CD8-positive, alpha-beta memory T cell (primary cell): ENCODE results near the gene RFX3. TPM values are rescaled to one million over a fixed set of nuclear protein-coding genes. Genes with fewer than 3 reads are reported as not detected.
A peak's percentile ranks its signal among the peaks of the same experiment; 100 is the strongest.

Experiments
- CTCF ChIA-PET: fragments of 350-600 bp; sonication (Branson Sonifier 250); formaldehyde crosslinking; loops from one replicate; lab custom pipeline; 2021; ENCODE audit warnings: antibody characterized with exemption; lab: Charles Lee
- POLR2A ChIA-PET: fragments of 350-600 bp; sonication (Branson Sonifier 250); formaldehyde crosslinking; loops from one replicate; lab custom pipeline; 2021; ENCODE audit warnings: antibody characterized with exemption; lab: Charles Lee
- DNase-seq, 5 donors: peaks; one replicate each; pipeline versions ENCODE4 v3.0.0 to v3.0.0-alpha.2; 2020 to 2022; ENCODE audit warnings: mixed read lengths in 1 of 5
- H3K27ac ChIP-seq: one replicate; pipeline ENCODE4 v1.7.0; 2013; ENCODE audit warnings: low read depth, mild to moderate bottlenecking, low read length, moderate library complexity
- H3K27me3 ChIP-seq: 2 replicates; pipeline ENCODE4 v1.7.0; 2013; ENCODE audit warnings: low read length, mild to moderate bottlenecking; ENCODE audit not compliant: insufficient read depth, poor library complexity, severe bottlenecking
- H3K36me3 ChIP-seq: 2 replicates; pipeline ENCODE4 v1.7.0; 2013; ENCODE audit warnings: mild to moderate bottlenecking, low read length, moderate library complexity; ENCODE audit not compliant: insufficient read depth
- H3K4me1 ChIP-seq: 2 replicates; pipeline ENCODE4 v1.7.0; 2013; ENCODE audit warnings: mild to moderate bottlenecking, low read length, moderate library complexity; ENCODE audit not compliant: insufficient read depth
- H3K4me3 ChIP-seq: 2 replicates; pipeline ENCODE4 v1.7.0; 2013; ENCODE audit warnings: mild to moderate bottlenecking, low read length
- H3K9me3 ChIP-seq: 2 replicates; pipeline ENCODE4 v1.7.0; 2013; ENCODE audit warnings: mild to moderate bottlenecking, low read length
- H3K27ac Mint-ChIP-seq, 8 donors: one replicate each; pipeline ENCODE4 v1.8.0; 2020 to 2021; ENCODE audit warnings: mixed read lengths in 8 of 8, mild to moderate bottlenecking in 6 of 8, inconsistent platforms in 3 of 8, moderate library complexity in 3 of 8
- H3K27me3 Mint-ChIP-seq, 2 donors: one replicate each; pipeline ENCODE4 v1.8.0; 2020 to 2021; ENCODE audit warnings: mixed read lengths in 2 of 2, mild to moderate bottlenecking in 1 of 2, moderate library complexity in 1 of 2
- H3K36me3 Mint-ChIP-seq, 3 donors: one replicate each; pipeline ENCODE4 v1.8.0; 2020 to 2021; ENCODE audit warnings: mixed read lengths in 3 of 3, inconsistent platforms in 1 of 3, mild to moderate bottlenecking in 1 of 3
- H3K4me1 Mint-ChIP-seq, 3 donors: one replicate each; pipeline ENCODE4 v1.8.0; 2020 to 2021; ENCODE audit warnings: mixed read lengths in 3 of 3, inconsistent platforms in 1 of 3, mild to moderate bottlenecking in 1 of 3
- H3K4me3 Mint-ChIP-seq, 7 donors: one replicate each; pipeline ENCODE4 v1.8.0; 2020 to 2021; ENCODE audit warnings: mixed read lengths in 7 of 7, mild to moderate bottlenecking in 6 of 7, moderate library complexity in 4 of 7, inconsistent platforms in 2 of 7
- H3K9me3 Mint-ChIP-seq, 5 donors: one replicate each; pipeline ENCODE4 v1.8.0; 2020 to 2022; ENCODE audit warnings: mixed read lengths in 5 of 5, mild to moderate bottlenecking in 3 of 5, moderate library complexity in 2 of 5, inconsistent platforms in 1 of 5
- polyA plus RNA-seq: library from polyadenylated mRNA; unstranded; fragments of 300-500 nt; fragmentation: Illumina TruSeq; gene quantifications from one replicate; pipeline ENCODE4 v1.2.3, GENCODE V29; 2021
- total RNA-seq, 2 experiments: library from RNA; stranded (reverse); gene quantifications; one replicate each; pipeline ENCODE4 v1.2.3, GENCODE V29; 2021

RFX3 gene
- total and polyA plus RNA-seq, 3 experiments from 2014 or later = 5.3 to 14.6 (median 14.1) TPM

DNA sequence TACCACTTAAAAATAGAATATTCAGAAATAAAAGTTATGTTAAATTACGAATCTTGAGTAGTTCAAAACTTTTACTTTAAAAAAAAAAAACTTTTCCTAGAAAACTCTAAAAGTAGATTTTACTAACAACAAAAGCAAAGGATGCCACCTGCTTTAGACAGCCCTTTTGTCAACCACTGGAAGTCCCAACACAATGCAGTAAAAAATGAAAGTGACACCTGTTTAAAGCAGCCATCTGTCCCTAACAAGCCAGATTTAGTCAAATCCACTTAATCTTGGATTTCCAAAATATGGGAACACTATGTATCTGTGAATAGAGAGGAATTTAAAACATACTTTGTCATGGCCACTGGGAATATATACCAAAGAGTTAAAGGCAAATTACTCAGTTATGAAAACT lies 3.8 kb downstream of the RFX3 start:
- Mint-ChIP-seq H3K27me3 (peaks cover 0 to 13% of the 10 kb centered on the region in 2 donors), H3K4me3 (peak overlapping the region in 3 of 7 donors; percentile 13 to 61 (median 31)), H3K36me3 (peaks cover 0 to 20% (median 3%) of the 10 kb centered on the region in 3 donors), H3K4me1 (peaks cover 34 to 61% (median 60%) of the 10 kb centered on the region in 3 donors), H3K27ac (peak overlapping the region in 3 of 8 donors; percentile 1 to 65 (median 8)), H3K9me3 (peaks cover 0 to 5% (median 3%) of the 10 kb centered on the region in 5 donors)
- CTCF ChIA-PET = no interaction called here
- Histone ChIP-seq H3K27me3 (no peaks in the 10 kb centered on the region), H3K9me3 (no peaks in the 10 kb centered on the region), H3K36me3 (no peaks in the 10 kb centered on the region), H3K4me3 (no peak overlapping the region), H3K4me1 (peaks cover 18% of the 10 kb centered on the region), H3K27ac (no peak overlapping the region)
- POLR2A ChIA-PET = no interaction called here
- DNase-seq = no peak

DNA sequence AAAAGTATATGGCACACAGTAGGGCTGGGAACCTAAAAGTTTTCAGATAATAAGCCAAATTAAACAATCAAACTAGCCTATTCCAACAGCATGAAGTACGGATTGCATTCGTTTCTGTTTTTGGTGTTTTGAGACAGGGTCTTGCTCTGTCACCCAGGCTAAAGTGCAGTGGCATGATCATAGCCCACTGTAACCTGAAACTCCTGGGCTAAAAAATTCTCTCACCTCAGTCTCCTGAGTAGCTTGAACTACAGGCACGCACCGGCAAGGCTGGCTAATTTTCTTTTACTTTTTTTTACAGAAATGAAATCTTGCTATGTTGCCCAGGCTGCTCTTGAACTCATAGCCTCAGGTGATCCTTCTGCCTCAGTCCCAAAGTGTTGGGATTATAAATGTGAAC lies 5.2 kb downstream of the RFX3 start:
- Mint-ChIP-seq H3K27ac (peak overlapping the region in 2 of 8 donors; percentile 21 to 41), H3K4me1 (peaks cover 33 to 62% (median 61%) of the 10 kb centered on the region in 3 donors), H3K36me3 (peaks cover 0 to 10% (median 3%) of the 10 kb centered on the region in 3 donors), H3K4me3 (peak overlapping the region in 1 of 7 donors; percentile 10), H3K9me3 (peaks cover 0 to 2% (median under 1%) of the 10 kb centered on the region in 5 donors), H3K27me3 (peaks cover 0 to 5% of the 10 kb centered on the region in 2 donors)
- Histone ChIP-seq H3K4me1 (peaks cover 16% of the 10 kb centered on the region), H3K27ac (no peak overlapping the region), H3K9me3 (no peaks in the 10 kb centered on the region), H3K4me3 (no peak overlapping the region), H3K36me3 (no peaks in the 10 kb centered on the region), H3K27me3 (no peaks in the 10 kb centered on the region)
- POLR2A ChIA-PET = no interaction called here
- CTCF ChIA-PET = no interaction called here
- no peak for DNase-seq

DNA sequence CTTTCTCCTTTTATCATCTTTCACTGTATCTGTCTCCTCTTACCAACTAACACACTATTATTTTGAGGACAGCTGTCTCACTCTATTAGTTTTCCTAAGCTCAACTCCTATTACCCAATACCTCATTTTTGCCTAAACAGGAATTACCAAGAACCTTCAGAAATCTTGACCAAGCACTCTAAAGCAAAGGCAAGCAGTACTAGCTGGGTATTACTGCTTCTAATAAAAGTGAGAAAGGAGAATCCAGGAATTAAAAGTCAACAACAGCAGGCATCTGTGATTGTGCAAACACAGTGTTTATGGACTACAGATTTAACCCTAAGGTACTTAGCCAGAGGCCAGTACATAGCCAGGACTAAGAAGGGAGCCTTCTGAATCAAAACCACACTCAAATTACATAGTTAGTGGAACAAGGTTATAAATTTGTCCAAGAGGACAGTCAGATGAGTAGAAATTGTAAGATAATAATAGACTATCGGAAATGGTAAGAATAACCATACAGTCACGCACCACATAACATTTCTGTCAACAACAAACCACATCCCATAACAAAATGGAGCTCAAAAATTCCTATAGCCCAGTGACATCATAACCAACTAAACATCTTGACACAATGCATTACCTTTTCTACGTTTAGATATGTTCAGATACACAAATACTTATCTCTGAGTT lies 8.3 kb downstream of the RFX3 start:
- H3K4me3 Mint-ChIP-seq = peak overlapping the region in 1 of 7 donors; percentile 62
- H3K27ac Mint-ChIP-seq = peak overlapping the region in 1 of 8 donors; percentile 82
- Histone ChIP-seq H3K4me3 (no peak overlapping the region), H3K36me3 (no peaks in the 10 kb centered on the region), H3K27ac (no peak overlapping the region), H3K9me3 (no peaks in the 10 kb centered on the region), H3K27me3 (no peaks in the 10 kb centered on the region), H3K4me1 (peaks cover 6% of the 10 kb centered on the region)
- H3K36me3 Mint-ChIP-seq = peaks cover 0 to 3% (median 3%) of the 10 kb centered on the region in 3 donors
- no peaks in the 10 kb centered on the region for H3K9me3 Mint-ChIP-seq
- no peaks in the 10 kb centered on the region for H3K27me3 Mint-ChIP-seq
- DNase-seq = no peak
- CTCF ChIA-PET = interaction anchor here (1.9 kb wide), 1 partner anchor 10 kb away, joined by 5 read pairs; no protein-coding TSS in a partner anchor
- POLR2A ChIA-PET = no interaction called here
- H3K4me1 Mint-ChIP-seq = peaks cover 28 to 61% (median 56%) of the 10 kb centered on the region in 3 donors

DNA sequence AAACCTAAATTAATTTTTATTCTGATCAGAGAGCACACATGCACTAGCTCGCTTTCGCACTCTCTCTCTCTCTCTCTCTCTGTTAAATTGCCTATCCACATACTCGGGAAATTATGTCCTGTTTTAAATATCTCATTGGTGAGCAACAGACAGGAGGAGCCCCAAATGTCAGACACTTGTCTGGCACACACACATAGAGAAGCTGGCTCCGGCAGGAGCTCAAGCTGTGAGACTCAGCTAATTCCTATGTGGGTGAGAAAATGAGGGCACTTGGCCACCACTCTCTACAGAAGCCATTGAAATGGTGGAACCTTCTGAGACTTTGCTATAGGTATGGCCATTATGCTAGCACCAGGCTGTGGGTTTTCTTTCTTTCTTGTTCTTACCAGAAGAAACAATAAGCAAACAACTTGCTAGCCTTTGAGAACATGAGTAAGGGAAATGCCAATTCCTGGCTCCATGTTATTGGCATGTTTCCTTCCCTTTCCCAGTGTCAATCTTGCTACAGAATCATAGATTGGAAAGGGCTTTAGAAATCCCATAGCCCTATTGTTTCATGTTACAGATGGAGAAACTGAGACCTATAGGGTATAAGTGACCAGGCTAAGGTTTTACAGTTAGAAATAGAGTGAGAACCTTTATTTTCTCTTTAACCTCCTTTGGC lies 9.0 kb downstream of the RFX3 start:
- CTCF ChIA-PET = interaction anchor here (1.9 kb wide), 1 partner anchor 10 kb away, joined by 5 read pairs; no protein-coding TSS in a partner anchor

DNA sequence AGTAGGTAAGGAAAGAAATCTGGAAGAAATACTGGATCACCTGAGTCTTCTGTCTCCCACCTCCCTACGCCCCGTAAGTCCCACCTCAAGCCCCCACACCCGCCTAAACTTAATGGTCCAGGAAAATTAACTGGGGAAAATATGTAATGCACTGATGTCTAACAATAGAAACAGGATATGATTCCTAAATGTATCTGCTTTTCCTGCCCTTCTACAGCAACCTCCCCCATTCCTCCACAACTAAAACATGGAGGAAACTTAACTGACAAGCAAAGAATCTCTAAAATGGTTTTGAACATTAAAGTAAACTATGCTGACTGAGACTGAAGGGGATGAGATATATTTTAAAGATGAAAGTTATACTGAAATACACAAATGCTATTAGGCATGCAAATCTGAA lies 10.4 kb downstream of the RFX3 start:
- no peak for DNase-seq
- H3K9me3 ChIP-seq = no peaks in the 10 kb centered on the region
- H3K4me3 ChIP-seq = no peak overlapping the region
- H3K27ac Mint-ChIP-seq = peak overlapping the region in 1 of 8 donors; percentile 3
- CTCF ChIA-PET = no interaction called here
- H3K27me3 Mint-ChIP-seq = no peaks in the 10 kb centered on the region
- peaks cover 24 to 54% (median 48%) of the 10 kb centered on the region in 3 donors for H3K4me1 Mint-ChIP-seq
- no peak overlapping the region for H3K27ac ChIP-seq
- H3K27me3 ChIP-seq = no peaks in the 10 kb centered on the region
- POLR2A ChIA-PET = no interaction called here
- no peaks in the 10 kb centered on the region for H3K4me1 ChIP-seq
- H3K9me3 Mint-ChIP-seq = no peaks in the 10 kb centered on the region
- H3K4me3 Mint-ChIP-seq = no peak overlapping the region
- peaks cover 0 to 3% (median 3%) of the 10 kb centered on the region in 3 donors for H3K36me3 Mint-ChIP-seq
- no peaks in the 10 kb centered on the region for H3K36me3 ChIP-seq

More for the DNA sequence above, 9.0 kb downstream of the RFX3 start:
- Mint-ChIP-seq H3K4me1 (peaks cover 21 to 53% (median 49%) of the 10 kb centered on the region in 3 donors), H3K4me3 (no peak overlapping the region), H3K9me3 (no peaks in the 10 kb centered on the region), H3K27ac (peak overlapping the region in 3 of 8 donors; percentile 23 to 68 (median 58)), H3K27me3 (no peaks in the 10 kb centered on the region), H3K36me3 (peaks cover 0 to 3% (median 3%) of the 10 kb centered on the region in 3 donors)
- no peaks in the 10 kb centered on the region for H3K9me3 ChIP-seq
- no peaks in the 10 kb centered on the region for H3K27me3 ChIP-seq
- no peaks in the 10 kb centered on the region for H3K36me3 ChIP-seq
- POLR2A ChIA-PET = no interaction called here
- no peak for DNase-seq
- H3K4me3 ChIP-seq = no peak overlapping the region
- no peaks in the 10 kb centered on the region for H3K4me1 ChIP-seq
- H3K27ac ChIP-seq = no peak overlapping the region

DNA sequence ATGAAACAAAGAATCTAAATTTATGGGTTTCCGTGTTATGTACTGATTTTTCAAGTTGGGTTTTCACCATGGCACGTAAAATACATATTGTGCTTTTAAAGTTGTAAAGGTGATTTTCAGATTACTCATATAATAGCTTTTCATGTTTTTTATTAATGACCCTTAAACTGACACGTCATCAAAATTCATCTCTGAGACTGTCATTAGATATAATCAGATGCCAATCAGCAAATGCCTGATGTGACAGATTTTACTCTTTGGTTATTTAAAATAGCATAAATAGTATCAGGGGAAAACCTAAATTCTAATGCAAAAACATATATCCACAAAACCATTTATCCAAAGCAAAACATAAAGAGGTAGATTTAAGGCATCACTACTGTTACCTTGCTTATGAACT lies 11.0 kb downstream of the RFX3 start:
- Mint-ChIP-seq H3K27ac (no peak overlapping the region), H3K4me1 (peaks cover 26 to 57% (median 50%) of the 10 kb centered on the region in 3 donors), H3K27me3 (no peaks in the 10 kb centered on the region), H3K9me3 (no peaks in the 10 kb centered on the region), H3K4me3 (no peak overlapping the region), H3K36me3 (peaks cover 0 to 5% (median 3%) of the 10 kb centered on the region in 3 donors)
- H3K9me3 ChIP-seq = no peaks in the 10 kb centered on the region
- no peak overlapping the region for H3K4me3 ChIP-seq
- H3K27me3 ChIP-seq = no peaks in the 10 kb centered on the region
- no peaks in the 10 kb centered on the region for H3K4me1 ChIP-seq
- no peaks in the 10 kb centered on the region for H3K36me3 ChIP-seq
- ChIA-PET POLR2A (no interaction called here), CTCF (no interaction called here)
- no peak for DNase-seq
- H3K27ac ChIP-seq = no peak overlapping the region

DNA sequence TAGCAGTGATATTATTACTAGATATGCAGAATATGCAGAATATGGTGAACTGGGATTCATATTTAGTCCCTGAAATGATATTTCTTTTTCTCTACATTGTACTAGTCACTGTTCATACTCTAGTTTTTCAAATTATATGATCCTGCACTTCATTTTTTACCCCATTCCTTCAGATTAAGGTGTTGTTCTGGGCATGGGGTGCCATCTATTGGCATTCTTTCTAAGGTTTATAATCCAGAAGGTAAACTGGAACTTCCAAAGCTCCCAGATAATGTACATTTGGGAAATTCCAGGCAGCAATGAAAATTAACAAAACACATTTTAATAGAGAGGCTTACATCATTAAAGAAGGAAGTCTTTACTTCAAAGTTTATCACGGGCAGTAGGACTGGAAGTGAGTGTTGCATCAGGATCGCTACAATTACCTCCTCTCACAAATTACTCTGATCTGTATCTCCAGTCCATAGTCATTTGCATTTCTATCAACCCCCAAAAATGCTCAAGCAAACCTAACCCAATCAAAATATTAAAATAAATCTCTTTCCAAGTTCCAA lies 12.5 kb downstream of the RFX3 start:
- peaks cover 33 to 64% (median 55%) of the 10 kb centered on the region in 3 donors for H3K4me1 Mint-ChIP-seq
- H3K4me3 ChIP-seq = no peak overlapping the region
- peak overlapping the region in 2 of 8 donors; percentile 16 to 54 for H3K27ac Mint-ChIP-seq
- H3K9me3 ChIP-seq = no peaks in the 10 kb centered on the region
- peaks cover 8% of the 10 kb centered on the region for H3K4me1 ChIP-seq
- peaks cover 0 to 5% (median 3%) of the 10 kb centered on the region in 3 donors for H3K36me3 Mint-ChIP-seq
- no peaks in the 10 kb centered on the region for H3K36me3 ChIP-seq
- ChIA-PET POLR2A (no interaction called here), CTCF (no interaction called here)
- H3K9me3 Mint-ChIP-seq = no peaks in the 10 kb centered on the region
- H3K27me3 ChIP-seq = no peaks in the 10 kb centered on the region
- H3K27ac ChIP-seq = no peak overlapping the region
- H3K27me3 Mint-ChIP-seq = no peaks in the 10 kb centered on the region
- DNase-seq = no peak
- no peak overlapping the region for H3K4me3 Mint-ChIP-seq

DNA sequence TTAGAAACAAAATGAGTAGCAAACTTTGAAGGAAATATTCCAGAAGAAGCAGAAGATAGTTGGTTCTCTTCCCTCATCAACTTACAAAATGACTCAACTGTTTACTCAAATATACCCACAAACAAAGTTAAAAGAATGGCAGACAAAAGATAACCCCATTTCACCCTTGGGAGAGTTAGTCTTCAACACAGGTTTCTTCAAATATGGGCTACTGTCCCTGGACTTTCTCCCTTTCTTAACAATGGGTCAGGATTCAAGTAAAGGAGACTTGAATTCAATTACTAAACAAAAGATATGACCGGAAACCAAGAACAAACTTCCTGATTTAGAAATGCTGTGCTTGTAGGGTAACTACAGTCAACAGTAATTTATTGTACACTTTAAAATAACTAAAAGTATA lies 14.2 kb downstream of the RFX3 start:
- no peak overlapping the region for H3K4me3 Mint-ChIP-seq
- H3K27ac Mint-ChIP-seq = peak overlapping the region in 3 of 8 donors; percentile 15 to 31 (median 24)
- H3K36me3 ChIP-seq = no peaks in the 10 kb centered on the region
- H3K4me3 ChIP-seq = no peak overlapping the region
- H3K27ac ChIP-seq = peak overlapping the region; percentile 3
- no peaks in the 10 kb centered on the region for H3K9me3 ChIP-seq
- DNase-seq = no peak
- H3K4me1 ChIP-seq = peaks cover 15% of the 10 kb centered on the region
- peaks cover 0 to 2% (median 0%) of the 10 kb centered on the region in 3 donors for H3K36me3 Mint-ChIP-seq
- peaks cover 40 to 66% (median 61%) of the 10 kb centered on the region in 3 donors for H3K4me1 Mint-ChIP-seq
- no peaks in the 10 kb centered on the region for H3K27me3 Mint-ChIP-seq
- ChIA-PET POLR2A (no interaction called here), CTCF (no interaction called here)
- H3K9me3 Mint-ChIP-seq = no peaks in the 10 kb centered on the region
- H3K27me3 ChIP-seq = no peaks in the 10 kb centered on the region
